ENCODE measurements around the gene PLXNA4. TPM values are rescaled to one million over a fixed set of nuclear protein-coding genes. Genes with fewer than 3 reads are reported as not detected.

The PLXNA4 gene
- total RNA-seq, 1 experiment from 2014 or later: not detected

- ChIA-PET CTCF (no interaction called here), RAD21 (ENCODE audit: low non-redundant PET in 1 of 2, low total read pairs in 2 of 2, uncharacterized antibody in 2 of 2, unreplicated experiment in 2 of 2) (no interaction called here), POLR2A (no interaction called here)
- H3K4me3 ChIP-seq (replicated peaks in 1 of 2; ENCODE audit: low read depth in 1 of 2, low read length in 2 of 2): no peak overlapping the region
- H3K4me2 ChIP-seq (ENCODE audit: low read length): no peak overlapping the region
- H3K27ac ChIP-seq (ENCODE audit: low read depth, low read length): no peak overlapping the region
- DNase-seq (ENCODE audit: low read depth, low spot score): no peak
- intact Hi-C loops (cut with micrococcal nuclease): no loop called here
- H3K9ac ChIP-seq (ENCODE audit: low read length): no peak overlapping the region
- ATAC-seq: no peak
- H3K9me3 ChIP-seq (ENCODE audit: control insufficient read depth in 1 of 2, insufficient read depth in 1 of 2, low read depth in 1 of 2, low read length in 2 of 2): no peaks in the 10 kb centered on the region
- no peaks in the 10 kb centered on the region for H3K4me1 ChIP-seq (ENCODE audit: control insufficient read depth in 1 of 2, insufficient read depth in 2 of 2, low read length in 2 of 2)
- BruUV-seq (replicated peaks): no TSS peak
- peaks cover 29% of the 10 kb centered on the region for H3K27me3 ChIP-seq (ENCODE audit: insufficient read depth, low read length)
- no peaks in the 10 kb centered on the region for H3K9me2 ChIP-seq (ENCODE audit: insufficient read depth)
- TF ChIP-seq EGR1 (IDR thresholded peaks at IDR 0.05; ENCODE audit: low read depth) (no peak), SP1 (IDR thresholded peaks at IDR 0.05; ENCODE audit: low read depth) (no peak), RAD21 (IDR thresholded peaks at IDR 0.05; ENCODE audit: low read depth) (no peak), SIN3A (IDR thresholded peaks at IDR 0.05; ENCODE audit: low read depth) (no peak), POLR2AphosphoS5 (IDR thresholded peaks at IDR 0.05; ENCODE audit: low read depth, low read length) (no peak), EZH2phosphoT487 (IDR thresholded peaks at IDR 0.05; ENCODE audit: borderline replicate concordance) (no peak), ZBTB33 (IDR thresholded peaks at IDR 0.05; ENCODE audit: extremely low read depth, insufficient replicate concordance, low read length) (no peak), FOSL1 (IDR thresholded peaks at IDR 0.05; ENCODE audit: low read depth) (no peak), ATF3 (IDR thresholded peaks at IDR 0.05) (no peak), JUND (IDR thresholded peaks at IDR 0.05) (no peak), CEBPB (IDR thresholded peaks at IDR 0.05; ENCODE audit: low read depth) (no peak), EZH2 (IDR thresholded peaks at IDR 0.05) (no peak), YY1 (IDR thresholded peaks at IDR 0.05; ENCODE audit: extremely low read depth, insufficient replicate concordance, low read depth, low read length) (no peak)
- no peaks in the 10 kb centered on the region for H4K20me1 ChIP-seq (ENCODE audit: insufficient read depth)
- no peaks in the 10 kb centered on the region for H3K36me3 ChIP-seq (ENCODE audit: control insufficient read depth in 1 of 2, insufficient read depth in 2 of 2, low read length in 2 of 2)
- H2AFZ ChIP-seq (ENCODE audit: low read depth, low read length, poor library complexity, severe bottlenecking): no peak overlapping the region
- no peaks in the 10 kb centered on the region for H3K79me2 ChIP-seq (ENCODE audit: insufficient read depth, low read length)
Observed at GRCh38 chr7:132254455-132254854, 321.8 kb downstream of the PLXNA4 start.
